A673 (cell line): ENCODE measurements around the gene KDM4D. TPM values are rescaled to one million over a fixed set of nuclear protein-coding genes. Genes with fewer than 3 reads are reported as not detected.
"Not testable (repeated sequence)": the region's sequence is repeated elsewhere in the genome, so short reads cannot be mapped to it uniquely, and the experiment has no call there.

ENCODE experiments used
- BruUV-seq: library from RNA; stranded (reverse); fragments of 400-500 nt; replicated peaks from 2 replicates; lab custom pipeline; 2021; lab: Mats Ljungman, UMichigan
- CTCF ChIA-PET: fragments of 300-600 bp; sonication (Branson Sonifier 250); formaldehyde crosslinking; loops from one replicate; lab custom pipeline; 2022; ENCODE audit warnings: antibody characterized with exemption; lab: Charles Lee
- POLR2A ChIA-PET: fragments of 300-600 bp; sonication (Branson Sonifier 250); formaldehyde crosslinking; loops from one replicate; lab custom pipeline; 2022; ENCODE audit warnings: antibody characterized with exemption; ENCODE audit not compliant: low non-redundant PET; lab: Charles Lee
- DNase-seq: peaks from one replicate; pipeline ENCODE4 v3.0.0-alpha.2; 2015; ENCODE audit warnings: low spot score
- H3K27ac ChIP-seq: fragments of 200-600 bp; sonication (generic); 2 replicates; pipeline ENCODE4 v1.5.1; 2016; ENCODE audit warnings: mixed run types, low read depth, mild to moderate bottlenecking, mixed read lengths, antibody characterized with exemption, low read length; ENCODE audit not compliant: poor library complexity, severe bottlenecking
- H3K27me3 ChIP-seq: fragments of 200-600 bp; sonication (generic); replicated peaks from 2 replicates; pipeline ENCODE4 v1.6.1; 2017; ENCODE audit warnings: mixed run types, low read depth, mild to moderate bottlenecking, mixed read lengths, antibody characterized with exemption, low read length; ENCODE audit not compliant: insufficient read depth, poor library complexity
- H3K36me3 ChIP-seq: fragments of 200-600 bp; sonication (generic); 2 replicates; pipeline ENCODE4 v1.6.1; 2016; ENCODE audit warnings: mixed run types, mild to moderate bottlenecking, mixed read lengths, antibody characterized with exemption, low read length; ENCODE audit not compliant: insufficient read depth, poor library complexity, severe bottlenecking
- H3K4me1 ChIP-seq: fragments of 200-600 bp; sonication (generic); 2 replicates; pipeline ENCODE4 v1.6.1; 2017; ENCODE audit warnings: mixed run types, mild to moderate bottlenecking, mixed read lengths, antibody characterized with exemption, low read length; ENCODE audit not compliant: insufficient read depth, poor library complexity, severe bottlenecking
- H3K4me3 ChIP-seq: fragments of 200-600 bp; sonication (generic); 2 replicates; pipeline ENCODE4 v1.5.1; 2016; ENCODE audit warnings: low read depth, mixed run types, mild to moderate bottlenecking, mixed read lengths, low read length; ENCODE audit not compliant: poor library complexity, severe bottlenecking
- H3K9me3 ChIP-seq: fragments of 200-600 bp; sonication (generic); 2 replicates; pipeline ENCODE4 v1.6.1; 2016; ENCODE audit warnings: mixed run types, low read depth, mild to moderate bottlenecking, mixed read lengths, antibody characterized with exemption, low read length; ENCODE audit not compliant: poor library complexity, severe bottlenecking
- EZH2 ChIP-seq: fragments of 200-600 bp; sonication (generic); IDR thresholded peaks from 2 replicates; pipeline ENCODE4 v1.6.1; 2017; ENCODE audit warnings: borderline replicate concordance, low read depth, mild to moderate bottlenecking, mixed read lengths, antibody characterized with exemption, low read length; ENCODE audit not compliant: poor library complexity, severe bottlenecking
- intact Hi-C: fragments of 100-400 bp; cut with micrococcal nuclease; formaldehyde crosslinking; loops from one replicate; pipeline ENCODE4 v1.10.0; 2022; ENCODE audit not compliant: unreplicated experiment
- total RNA-seq: library from RNA; stranded (reverse); gene quantifications from 2 replicates; pipeline ENCODE4 v1.2.3, GENCODE V29; 2021
- TF ChIP-seq, protein P1 (sequence below): fragments of 300-800, 200-600 bp; sonication (generic); conservative IDR thresholded peaks from 2 replicates; pipeline ENCODE4 v1.5.1; 2017; ENCODE audit warnings: low read depth, mild to moderate bottlenecking, antibody characterized with exemption, low read length, moderate library complexity, mixed read lengths

KDM4D gene
- total RNA-seq, 1 experiment from 2014 or later, result 3.0 TPM

DNA sequence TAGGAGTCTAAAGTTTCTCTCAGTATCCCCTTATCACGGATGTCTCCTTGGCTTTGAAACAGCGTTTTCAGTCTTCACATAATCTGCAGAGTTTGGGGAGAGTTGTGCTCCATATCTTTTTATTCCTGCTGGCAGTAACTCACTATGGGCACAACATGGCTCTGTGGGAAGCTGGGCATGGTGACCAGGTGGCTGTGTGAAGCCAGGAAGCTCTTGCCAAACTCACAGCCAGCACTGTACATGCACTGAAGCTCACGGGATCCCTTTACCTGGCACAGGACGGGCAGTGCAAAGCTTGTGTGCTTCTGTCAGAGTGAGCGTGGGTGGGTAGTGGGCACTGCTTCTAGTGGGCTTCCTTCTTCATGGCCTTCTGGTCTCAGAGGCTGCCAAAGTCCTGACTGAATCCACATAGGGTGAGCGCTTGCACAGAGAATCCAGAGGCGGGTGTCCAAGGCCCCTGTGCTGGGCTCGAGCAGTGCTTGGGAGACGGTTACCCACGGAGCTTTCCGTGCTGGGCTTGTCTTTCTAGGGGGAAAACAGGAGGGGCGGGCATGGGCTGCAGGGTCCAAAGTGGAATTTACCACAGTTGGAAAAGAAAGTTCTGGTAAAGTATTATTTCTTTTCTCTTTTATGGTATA lies 40.8 kb downstream of the KDM4D start:
- no TSS peak for BruUV-seq
- peaks cover 3% of the 10 kb centered on the region for H3K27me3 ChIP-seq
- no peak for DNase-seq
- H3K36me3 ChIP-seq, result no peaks in the 10 kb centered on the region
- TF ChIP-seq EZH2, result no peak
- TF ChIP-seq, protein P1, sequence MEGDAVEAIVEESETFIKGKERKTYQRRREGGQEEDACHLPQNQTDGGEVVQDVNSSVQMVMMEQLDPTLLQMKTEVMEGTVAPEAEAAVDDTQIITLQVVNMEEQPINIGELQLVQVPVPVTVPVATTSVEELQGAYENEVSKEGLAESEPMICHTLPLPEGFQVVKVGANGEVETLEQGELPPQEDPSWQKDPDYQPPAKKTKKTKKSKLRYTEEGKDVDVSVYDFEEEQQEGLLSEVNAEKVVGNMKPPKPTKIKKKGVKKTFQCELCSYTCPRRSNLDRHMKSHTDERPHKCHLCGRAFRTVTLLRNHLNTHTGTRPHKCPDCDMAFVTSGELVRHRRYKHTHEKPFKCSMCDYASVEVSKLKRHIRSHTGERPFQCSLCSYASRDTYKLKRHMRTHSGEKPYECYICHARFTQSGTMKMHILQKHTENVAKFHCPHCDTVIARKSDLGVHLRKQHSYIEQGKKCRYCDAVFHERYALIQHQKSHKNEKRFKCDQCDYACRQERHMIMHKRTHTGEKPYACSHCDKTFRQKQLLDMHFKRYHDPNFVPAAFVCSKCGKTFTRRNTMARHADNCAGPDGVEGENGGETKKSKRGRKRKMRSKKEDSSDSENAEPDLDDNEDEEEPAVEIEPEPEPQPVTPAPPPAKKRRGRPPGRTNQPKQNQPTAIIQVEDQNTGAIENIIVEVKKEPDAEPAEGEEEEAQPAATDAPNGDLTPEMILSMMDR, result no peak
- no peak overlapping the region for H3K27ac ChIP-seq
- ChIA-PET CTCF (no interaction called here), POLR2A (no interaction called here)
- intact Hi-C loops, result no loop called here
- no peaks in the 10 kb centered on the region for H3K9me3 ChIP-seq
- no peaks in the 10 kb centered on the region for H3K4me1 ChIP-seq
- H3K4me3 ChIP-seq, result no peak overlapping the region

DNA sequence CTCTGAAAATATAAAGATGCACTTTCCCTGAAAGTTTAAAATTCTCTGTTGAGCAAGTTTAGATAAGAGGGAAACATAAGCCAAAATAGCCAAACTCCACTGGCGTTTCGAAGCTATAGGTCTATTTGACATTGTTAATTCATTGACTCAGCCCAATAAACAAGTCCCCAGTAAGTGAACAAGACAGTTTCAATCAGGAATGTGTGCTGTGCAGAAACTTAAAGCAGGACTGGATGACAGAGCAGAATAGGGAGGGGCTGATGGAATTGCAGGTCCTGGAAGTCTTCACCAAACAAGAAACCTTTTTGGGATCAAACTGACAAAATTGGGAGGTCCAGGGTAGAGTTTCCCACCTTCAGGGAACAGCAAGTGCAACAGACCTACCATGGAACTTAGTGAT lies 42.6 kb downstream of the KDM4D start:
- Histone ChIP-seq H3K4me3 (no peak overlapping the region), H3K27me3 (no peaks in the 10 kb centered on the region), H3K36me3 (no peaks in the 10 kb centered on the region), H3K9me3 (no peaks in the 10 kb centered on the region), H3K4me1 (no peaks in the 10 kb centered on the region), H3K27ac (no peak overlapping the region)
- no peak for TF ChIP-seq EZH2
- TF ChIP-seq, protein P1, result no peak
- ChIA-PET CTCF (no interaction called here), POLR2A (no interaction called here)
- intact Hi-C loops, result no loop called here
- no peak for DNase-seq
- BruUV-seq, result no TSS peak

DNA sequence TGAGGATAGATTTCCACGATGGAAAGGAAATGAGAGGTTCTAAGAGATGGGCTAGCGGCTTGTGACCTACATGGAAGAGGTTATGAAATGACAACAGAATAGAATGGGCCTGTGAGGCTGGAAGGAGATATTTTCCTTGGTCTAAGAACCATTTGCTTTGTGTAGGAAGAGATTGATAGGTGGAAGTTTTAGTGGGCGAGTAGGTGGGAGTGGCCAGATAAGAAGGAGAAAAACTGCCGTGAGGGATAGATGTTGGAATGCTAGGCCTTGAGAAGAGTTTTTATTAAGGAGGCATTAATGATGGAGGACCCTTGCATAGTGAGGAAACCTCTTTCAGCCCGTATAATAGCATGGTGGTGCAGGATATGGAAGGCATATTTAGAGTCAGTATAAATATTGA lies 48.0 kb downstream of the KDM4D start:
- H3K27ac ChIP-seq, H3K27me3 ChIP-seq, DNase-seq, H3K4me1 ChIP-seq, BruUV-seq, H3K9me3 ChIP-seq, H3K4me3 ChIP-seq, CTCF ChIA-PET, POLR2A ChIA-PET, H3K36me3 ChIP-seq, intact Hi-C loops: not testable (repeated sequence)

DNA sequence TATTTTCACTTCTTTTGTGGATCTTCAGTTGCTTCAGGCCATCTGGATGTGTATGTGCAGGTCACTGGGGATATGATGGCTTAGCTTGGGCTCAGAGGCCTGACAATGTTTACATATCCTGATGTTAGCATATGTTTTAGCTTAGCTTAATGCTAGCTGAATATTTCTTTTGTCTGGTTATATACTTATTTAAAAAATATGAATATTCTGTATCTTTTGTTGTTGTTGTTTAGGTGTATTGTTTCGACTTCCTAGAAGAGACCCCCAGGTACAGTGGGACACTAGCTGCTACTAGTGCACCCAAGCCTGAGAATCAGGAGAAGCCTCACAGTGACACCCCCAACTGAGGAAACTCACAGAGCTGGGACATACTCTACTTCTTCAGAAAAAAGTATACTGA lies 51.4 kb downstream of the KDM4D start, which contains the start of gene KDM4E:
Gene KDM4E, plus strand, starts transcription at position 301 of the 400 bp plus-strand sequence. CDS start 300 bp downstream, outside the sequence.
- no peaks in the 10 kb centered on the region for H3K27me3 ChIP-seq
- no peaks in the 10 kb centered on the region for H3K9me3 ChIP-seq
- no peak for TF ChIP-seq EZH2
- BruUV-seq, result no TSS peak
- no peak within 1 kb of the TSS for H3K27ac ChIP-seq
- intact Hi-C loops, result no loop called here
- H3K4me1 ChIP-seq, result no peaks in the 10 kb centered on the region
- DNase-seq, result no peak
- H3K36me3 ChIP-seq, result no peaks in the 10 kb centered on the region
- no peak within 1 kb of the TSS for H3K4me3 ChIP-seq
- ChIA-PET POLR2A (no interaction called here), CTCF (no interaction called here)

DNA sequence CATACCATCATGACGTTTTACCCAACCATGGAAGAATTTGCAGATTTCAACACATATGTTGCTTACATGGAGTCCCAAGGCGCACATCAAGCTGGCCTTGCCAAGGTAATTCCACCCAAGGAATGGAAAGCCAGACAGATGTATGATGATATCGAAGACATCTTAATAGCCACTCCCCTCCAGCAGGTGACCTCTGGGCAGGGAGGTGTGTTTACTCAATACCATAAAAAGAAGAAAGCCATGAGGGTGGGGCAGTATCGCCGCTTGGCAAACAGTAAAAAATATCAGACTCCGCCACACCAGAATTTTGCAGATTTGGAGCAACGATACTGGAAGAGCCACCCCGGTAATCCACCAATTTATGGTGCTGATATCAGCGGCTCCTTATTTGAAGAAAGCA lies 52.1 kb downstream of the KDM4D start:
- DNase-seq, BruUV-seq, H3K9me3 ChIP-seq, H3K4me3 ChIP-seq, H3K36me3 ChIP-seq, POLR2A ChIA-PET, CTCF ChIA-PET, H3K4me1 ChIP-seq, H3K27ac ChIP-seq, H3K27me3 ChIP-seq, intact Hi-C loops: not testable (repeated sequence)
